Neural cell (in vitro differentiated cells): ENCODE measurements around the gene NBPF3.

Experiments
- CTCF ChIP-seq: fragments of 450-650 bp; IDR thresholded peaks from 2 replicates; pipeline ENCODE4 v1.5.1; 2014; ENCODE audit warnings: antibody characterized with exemption, mild to moderate bottlenecking, moderate library complexity; ENCODE audit not compliant: poor library complexity, severe bottlenecking
- EZH2 ChIP-seq: fragments of 200-600, 300-800 bp; shearing (Covaris generic), sonication (generic); IDR thresholded peaks from 2 replicates; pipeline ENCODE4 v1.6.1; 2014; ENCODE audit warnings: antibody characterized with exemption, low read length, borderline replicate concordance, mild to moderate bottlenecking; ENCODE audit not compliant: insufficient read depth, poor library complexity, severe bottlenecking
- TF ChIP-seq, protein P1 (sequence below): IDR thresholded peaks from 2 replicates; pipeline ENCODE4 v1.6.1; 2012; ENCODE audit warnings: borderline replicate concordance

DNA sequence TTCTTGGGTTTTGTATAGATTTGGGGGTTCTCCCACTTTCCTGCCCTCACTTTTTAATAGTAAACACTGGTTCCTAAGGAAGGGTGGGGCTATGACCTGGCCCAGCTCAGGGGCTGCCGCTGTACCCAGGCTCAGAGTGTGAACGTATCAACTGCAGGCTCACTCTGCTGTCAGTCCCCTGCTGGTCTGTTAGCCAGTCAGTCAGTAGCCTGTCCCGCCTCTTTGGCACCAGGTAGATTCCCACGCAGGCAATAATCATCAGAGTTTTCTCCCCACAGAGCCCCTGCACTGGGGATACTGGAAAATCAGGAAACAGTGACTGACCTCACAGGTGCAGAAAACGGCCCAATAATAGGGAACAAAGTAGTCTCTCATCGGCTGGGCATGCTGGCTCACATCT lies 54.3 kb downstream of the NBPF3 start:
- TF ChIP-seq, protein P1, sequence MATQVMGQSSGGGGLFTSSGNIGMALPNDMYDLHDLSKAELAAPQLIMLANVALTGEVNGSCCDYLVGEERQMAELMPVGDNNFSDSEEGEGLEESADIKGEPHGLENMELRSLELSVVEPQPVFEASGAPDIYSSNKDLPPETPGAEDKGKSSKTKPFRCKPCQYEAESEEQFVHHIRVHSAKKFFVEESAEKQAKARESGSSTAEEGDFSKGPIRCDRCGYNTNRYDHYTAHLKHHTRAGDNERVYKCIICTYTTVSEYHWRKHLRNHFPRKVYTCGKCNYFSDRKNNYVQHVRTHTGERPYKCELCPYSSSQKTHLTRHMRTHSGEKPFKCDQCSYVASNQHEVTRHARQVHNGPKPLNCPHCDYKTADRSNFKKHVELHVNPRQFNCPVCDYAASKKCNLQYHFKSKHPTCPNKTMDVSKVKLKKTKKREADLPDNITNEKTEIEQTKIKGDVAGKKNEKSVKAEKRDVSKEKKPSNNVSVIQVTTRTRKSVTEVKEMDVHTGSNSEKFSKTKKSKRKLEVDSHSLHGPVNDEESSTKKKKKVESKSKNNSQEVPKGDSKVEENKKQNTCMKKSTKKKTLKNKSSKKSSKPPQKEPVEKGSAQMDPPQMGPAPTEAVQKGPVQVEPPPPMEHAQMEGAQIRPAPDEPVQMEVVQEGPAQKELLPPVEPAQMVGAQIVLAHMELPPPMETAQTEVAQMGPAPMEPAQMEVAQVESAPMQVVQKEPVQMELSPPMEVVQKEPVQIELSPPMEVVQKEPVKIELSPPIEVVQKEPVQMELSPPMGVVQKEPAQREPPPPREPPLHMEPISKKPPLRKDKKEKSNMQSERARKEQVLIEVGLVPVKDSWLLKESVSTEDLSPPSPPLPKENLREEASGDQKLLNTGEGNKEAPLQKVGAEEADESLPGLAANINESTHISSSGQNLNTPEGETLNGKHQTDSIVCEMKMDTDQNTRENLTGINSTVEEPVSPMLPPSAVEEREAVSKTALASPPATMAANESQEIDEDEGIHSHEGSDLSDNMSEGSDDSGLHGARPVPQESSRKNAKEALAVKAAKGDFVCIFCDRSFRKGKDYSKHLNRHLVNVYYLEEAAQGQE: no peak
- TF ChIP-seq EZH2: no peak
- no peak for TF ChIP-seq CTCF
